H9 (cell line): ENCODE results near the gene TTN. TPM values are rescaled to one million over a fixed set of nuclear protein-coding genes. Genes with fewer than 3 reads are reported as not detected.

Experiments used
- DNase-seq: peaks from one replicate; pipeline ENCODE4 v3.0.0-alpha.2; 2017
- H2AFZ ChIP-seq: one replicate; pipeline ENCODE4 v1.6.1; 2013; ENCODE audit warnings: mild to moderate bottlenecking, low read length, control low read depth, moderate library complexity
- H2AK5ac ChIP-seq: 2 replicates; pipeline ENCODE4 v1.6.1; 2013; ENCODE audit warnings: low read length, control low read depth, mixed read lengths; ENCODE audit not compliant: insufficient read length
- H2BK120ac ChIP-seq: one replicate; pipeline ENCODE4 v1.6.1; 2013; ENCODE audit warnings: low read depth, mild to moderate bottlenecking, low read length, control low read depth, inconsistent platforms; ENCODE audit not compliant: poor library complexity, severe bottlenecking
- H2BK12ac ChIP-seq: 2 replicates; pipeline ENCODE4 v1.6.1; 2013; ENCODE audit warnings: low read length, control low read depth, mixed read lengths, low read depth; ENCODE audit not compliant: insufficient read length
- H2BK15ac ChIP-seq: 2 replicates; pipeline ENCODE4 v1.6.1; 2013; ENCODE audit warnings: low read depth, low read length, control low read depth
- H2BK20ac ChIP-seq: one replicate; pipeline ENCODE4 v1.6.1; 2013; ENCODE audit warnings: low read depth, mild to moderate bottlenecking, low read length, control low read depth, inconsistent platforms; ENCODE audit not compliant: poor library complexity, severe bottlenecking
- H2BK5ac ChIP-seq: 2 replicates; pipeline ENCODE4 v1.6.1; 2013; ENCODE audit warnings: low read length, control low read depth, mixed read lengths; ENCODE audit not compliant: insufficient read length
- H3K14ac ChIP-seq: 2 replicates; pipeline ENCODE4 v1.6.1; 2013; ENCODE audit warnings: low read length, control low read depth; ENCODE audit not compliant: insufficient read depth
- H3K18ac ChIP-seq: 2 replicates; pipeline ENCODE4 v1.6.1; 2013; ENCODE audit warnings: low read depth, mild to moderate bottlenecking, mixed read lengths, low read length, control low read depth; ENCODE audit not compliant: insufficient read length
- H3K23ac ChIP-seq: 2 replicates; pipeline ENCODE4 v1.6.1; 2013; ENCODE audit warnings: low read length, control low read depth, mixed read lengths, low read depth; ENCODE audit not compliant: insufficient read length
- H3K23me2 ChIP-seq: 2 replicates; pipeline ENCODE4 v1.6.1; 2013; ENCODE audit warnings: low read depth, mild to moderate bottlenecking, mixed read lengths, low read length, control low read depth; ENCODE audit not compliant: insufficient read length, poor library complexity, severe bottlenecking
- H3K27ac ChIP-seq: 2 replicates; pipeline ENCODE4 v1.5.1; 2013; ENCODE audit warnings: low read length, control low read depth, mixed read lengths, low read depth; ENCODE audit not compliant: insufficient read length
- H3K27me3 ChIP-seq: 2 replicates; pipeline ENCODE4 v1.6.1; 2013; ENCODE audit warnings: low read length, control low read depth, inconsistent platforms; ENCODE audit not compliant: insufficient read depth
- H3K4ac ChIP-seq: 2 replicates; pipeline ENCODE4 v1.6.1; 2013; ENCODE audit warnings: low read depth, mild to moderate bottlenecking, control low read depth, inconsistent platforms, low read length, moderate library complexity
- H3K4me1 ChIP-seq: 2 replicates; pipeline ENCODE4 v1.6.1; 2013; ENCODE audit warnings: low read length, control low read depth, inconsistent platforms; ENCODE audit not compliant: insufficient read depth
- H3K4me2 ChIP-seq: 2 replicates; pipeline ENCODE4 v1.6.1; 2013; ENCODE audit warnings: low read length, control low read depth, mixed read lengths; ENCODE audit not compliant: insufficient read length, insufficient read depth
- H3K56ac ChIP-seq: 2 replicates; pipeline ENCODE4 v1.6.1; 2013; ENCODE audit warnings: low read depth, mild to moderate bottlenecking, mixed read lengths, low read length, control low read depth; ENCODE audit not compliant: insufficient read length
- H3K79me1 ChIP-seq: 2 replicates; pipeline ENCODE4 v1.6.1; 2013; ENCODE audit warnings: low read depth, mild to moderate bottlenecking, moderate library complexity, low read length, control low read depth, inconsistent platforms; ENCODE audit not compliant: insufficient read depth, poor library complexity, severe bottlenecking
- H3K79me2 ChIP-seq: 2 replicates; pipeline ENCODE4 v1.6.1; 2013; ENCODE audit warnings: low read length, control low read depth, inconsistent platforms; ENCODE audit not compliant: insufficient read depth
- H3K9ac ChIP-seq: 2 replicates; pipeline ENCODE4 v1.6.1; 2013; ENCODE audit warnings: low read length, control low read depth, mixed read lengths; ENCODE audit not compliant: insufficient read length; ENCODE audit errors: extremely low read depth
- H3K9me3 ChIP-seq: one replicate; pipeline ENCODE4 v1.6.1; 2013; ENCODE audit warnings: low read depth, low read length, inconsistent platforms; ENCODE audit not compliant: control insufficient read depth
- H3T11ph ChIP-seq: one replicate; pipeline ENCODE4 v1.6.1; 2013; ENCODE audit warnings: mild to moderate bottlenecking, low read length, control low read depth, inconsistent platforms
- H4K20me1 ChIP-seq: one replicate; pipeline ENCODE4 v1.6.1; 2013; ENCODE audit not compliant: control insufficient read depth, insufficient read length, insufficient read depth
- H4K5ac ChIP-seq: 2 replicates; pipeline ENCODE4 v1.6.1; 2013; ENCODE audit warnings: low read depth, mild to moderate bottlenecking, mixed read lengths, low read length, control low read depth; ENCODE audit not compliant: insufficient read length
- H4K8ac ChIP-seq: replicated peaks from 2 replicates; pipeline ENCODE4 v1.6.1; 2013; ENCODE audit warnings: low read length, control low read depth, mixed read lengths, low read depth; ENCODE audit not compliant: insufficient read length
- H4K91ac ChIP-seq: 2 replicates; pipeline ENCODE4 v1.6.1; 2013; ENCODE audit warnings: low read depth, mild to moderate bottlenecking, moderate library complexity, mixed read lengths, low read length, control low read depth; ENCODE audit not compliant: insufficient read length
- H3K27ac Mint-ChIP-seq, 3 experiments: 2 replicates in 2 of 3; 3 replicates in 1 of 3; pipeline ENCODE4 v1.8.0; 2020 to 2021; ENCODE audit warnings: mixed read lengths in 3 of 3, mild to moderate bottlenecking in 1 of 3, moderate library complexity in 1 of 3
- H3K27me3 Mint-ChIP-seq: 2 replicates; pipeline ENCODE4 v1.8.0; 2021; ENCODE audit warnings: low read depth, mild to moderate bottlenecking, moderate library complexity, mixed read lengths
- H3K36me3 Mint-ChIP-seq, 3 experiments: 2 replicates in 2 of 3; 3 replicates in 1 of 3; pipeline ENCODE4 v1.8.0; 2020 to 2021; ENCODE audit warnings: low read depth in 3 of 3, mixed read lengths in 3 of 3; ENCODE audit not compliant: insufficient read depth in 1 of 3
- H3K4me1 Mint-ChIP-seq, 2 experiments: 2 replicates each; pipeline ENCODE4 v1.8.0; 2020; ENCODE audit warnings: mixed read lengths in 2 of 2
- H3K4me3 Mint-ChIP-seq, 2 experiments: 2 replicates in 1 of 2; 3 replicates in 1 of 2; pipeline ENCODE4 v1.8.0; 2020 to 2021; ENCODE audit warnings: mild to moderate bottlenecking in 2 of 2, mixed read lengths in 2 of 2, moderate library complexity in 1 of 2
- H3K9me3 Mint-ChIP-seq, 2 experiments: 2 replicates in 1 of 2; 3 replicates in 1 of 2; pipeline ENCODE4 v1.8.0; 2020; ENCODE audit warnings: mild to moderate bottlenecking in 2 of 2, mixed read lengths in 2 of 2, moderate library complexity in 1 of 2
- WGBS: extraction: QIAGEN DNeasy Blood & Tissue Kit; methylation state at CpG from one replicate; pipeline ENCODE4 v1.1.7; 2013; ENCODE audit warnings: missing lambda C conversion rate, low lambda C conversion rate, mixed read lengths; ENCODE audit not compliant: insufficient read length; ENCODE audit errors: extremely low coverage; 5-methylcytosine and 5-hydroxymethylcytosine counted together
- total RNA-seq: library from RNA; stranded (reverse); gene quantifications from 2 replicates; pipeline ENCODE4 v1.2.1, GENCODE V29; 2021
- TF ChIP-seq, protein P1 (sequence below): fragments of 200-600 bp; sonication (generic); conservative IDR thresholded peaks from 3 replicates; pipeline ENCODE4 v1.8.0; 2021; ENCODE audit warnings: antibody characterized with exemption, mild to moderate bottlenecking

TTN gene
- total RNA-seq, 1 experiment from 2014 or later = 0.70 TPM

DNA sequence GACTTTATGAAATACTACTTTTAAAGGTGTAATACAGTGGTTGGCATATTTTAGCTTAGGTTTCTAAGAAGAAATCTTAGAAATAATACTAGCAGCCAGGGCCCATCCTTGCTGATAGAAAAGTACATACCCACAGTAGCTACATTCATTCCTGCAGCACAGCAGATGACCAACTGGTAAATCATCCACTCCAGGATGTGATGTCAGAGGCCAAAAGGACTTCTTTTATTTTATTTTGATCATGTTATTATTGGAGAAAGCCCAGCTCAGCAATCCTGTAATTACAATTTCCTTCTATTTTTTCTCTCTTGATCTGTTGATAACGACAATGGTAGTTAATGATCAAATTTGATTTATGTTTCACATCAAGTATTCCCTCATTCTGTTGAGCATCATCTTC lies 18.0 kb upstream of the TTN start:
- Mint-ChIP-seq H3K4me3 (no peak overlapping the region), H3K9me3 (peaks cover 0 to 3% of the 10 kb centered on the region in 2 experiments; a peak in 1 of 5 replicates), H3K36me3 (no peaks in the 10 kb centered on the region; a peak in 1 of 7 replicates), H3K27me3 (no peaks in the 10 kb centered on the region), H3K27ac (no peak overlapping the region), H3K4me1 (peaks cover 8 to 10% of the 10 kb centered on the region in 2 experiments)
- Histone ChIP-seq H3K79me1 (no peaks in the 10 kb centered on the region), H3K79me2 (no peaks in the 10 kb centered on the region), H2BK15ac (no peak overlapping the region), H3K9ac (no peak overlapping the region), H4K91ac (no peak overlapping the region), H3K4me1 (no peaks in the 10 kb centered on the region), H3K23me2 (no peaks in the 10 kb centered on the region), H3K4ac (no peak overlapping the region), H4K5ac (no peak overlapping the region), H2BK20ac (no peak overlapping the region), H3K56ac (no peak overlapping the region), H3K27ac (no peak overlapping the region), H2AFZ (no peak overlapping the region), H2BK12ac (no peak overlapping the region), H3K18ac (no peak overlapping the region), H3K23ac (no peak overlapping the region), H3T11ph (no peak overlapping the region), H3K4me2 (no peak overlapping the region), H4K8ac (no peak overlapping the region), H2AK5ac (no peak overlapping the region), H3K9me3 (no peaks in the 10 kb centered on the region), H4K20me1 (no peaks in the 10 kb centered on the region), H2BK120ac (no peak overlapping the region), H3K27me3 (no peaks in the 10 kb centered on the region), H2BK5ac (no peak overlapping the region), H3K14ac (no peak overlapping the region)
- TF ChIP-seq, protein P1, sequence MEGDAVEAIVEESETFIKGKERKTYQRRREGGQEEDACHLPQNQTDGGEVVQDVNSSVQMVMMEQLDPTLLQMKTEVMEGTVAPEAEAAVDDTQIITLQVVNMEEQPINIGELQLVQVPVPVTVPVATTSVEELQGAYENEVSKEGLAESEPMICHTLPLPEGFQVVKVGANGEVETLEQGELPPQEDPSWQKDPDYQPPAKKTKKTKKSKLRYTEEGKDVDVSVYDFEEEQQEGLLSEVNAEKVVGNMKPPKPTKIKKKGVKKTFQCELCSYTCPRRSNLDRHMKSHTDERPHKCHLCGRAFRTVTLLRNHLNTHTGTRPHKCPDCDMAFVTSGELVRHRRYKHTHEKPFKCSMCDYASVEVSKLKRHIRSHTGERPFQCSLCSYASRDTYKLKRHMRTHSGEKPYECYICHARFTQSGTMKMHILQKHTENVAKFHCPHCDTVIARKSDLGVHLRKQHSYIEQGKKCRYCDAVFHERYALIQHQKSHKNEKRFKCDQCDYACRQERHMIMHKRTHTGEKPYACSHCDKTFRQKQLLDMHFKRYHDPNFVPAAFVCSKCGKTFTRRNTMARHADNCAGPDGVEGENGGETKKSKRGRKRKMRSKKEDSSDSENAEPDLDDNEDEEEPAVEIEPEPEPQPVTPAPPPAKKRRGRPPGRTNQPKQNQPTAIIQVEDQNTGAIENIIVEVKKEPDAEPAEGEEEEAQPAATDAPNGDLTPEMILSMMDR = no peak
- no peak for DNase-seq
- no CpG with 5 or more reads among the region's 1 CpG for WGBS
